ENCODE data around the gene EFNA4.
"Not testable (repeated sequence)": the region's sequence is repeated elsewhere in the genome, so short reads cannot be mapped to it uniquely, and the experiment has no call there.

EFNA4 gene

GRCh38 chr1:155116113-155116764, 52.7 kb downstream of the EFNA4 start:
- Histone ChIP-seq H3K27me3 (peaks cover 12% of the 10 kb centered on the region), H3K9me3 (no peaks in the 10 kb centered on the region), H3K4me3 (ENCODE audit: low read depth in 1 of 2, low read length in 1 of 2) (no peak overlapping the region), H3K36me3 (no peaks in the 10 kb centered on the region), H3K27ac (no peak overlapping the region), H3K4me1 (ENCODE audit: control insufficient read depth in 1 of 2, insufficient read depth in 1 of 2, low read depth in 1 of 2, low read length in 1 of 2) (no peaks in the 10 kb centered on the region)
- TF ChIP-seq, protein P1, sequence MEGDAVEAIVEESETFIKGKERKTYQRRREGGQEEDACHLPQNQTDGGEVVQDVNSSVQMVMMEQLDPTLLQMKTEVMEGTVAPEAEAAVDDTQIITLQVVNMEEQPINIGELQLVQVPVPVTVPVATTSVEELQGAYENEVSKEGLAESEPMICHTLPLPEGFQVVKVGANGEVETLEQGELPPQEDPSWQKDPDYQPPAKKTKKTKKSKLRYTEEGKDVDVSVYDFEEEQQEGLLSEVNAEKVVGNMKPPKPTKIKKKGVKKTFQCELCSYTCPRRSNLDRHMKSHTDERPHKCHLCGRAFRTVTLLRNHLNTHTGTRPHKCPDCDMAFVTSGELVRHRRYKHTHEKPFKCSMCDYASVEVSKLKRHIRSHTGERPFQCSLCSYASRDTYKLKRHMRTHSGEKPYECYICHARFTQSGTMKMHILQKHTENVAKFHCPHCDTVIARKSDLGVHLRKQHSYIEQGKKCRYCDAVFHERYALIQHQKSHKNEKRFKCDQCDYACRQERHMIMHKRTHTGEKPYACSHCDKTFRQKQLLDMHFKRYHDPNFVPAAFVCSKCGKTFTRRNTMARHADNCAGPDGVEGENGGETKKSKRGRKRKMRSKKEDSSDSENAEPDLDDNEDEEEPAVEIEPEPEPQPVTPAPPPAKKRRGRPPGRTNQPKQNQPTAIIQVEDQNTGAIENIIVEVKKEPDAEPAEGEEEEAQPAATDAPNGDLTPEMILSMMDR (IDR thresholded peaks at IDR 0.05), result no peak

GRCh38 chr1:155117610-155118009, 54.1 kb downstream of the EFNA4 start:
- Histone ChIP-seq H3K4me3 (ENCODE audit: low read depth in 1 of 2, low read length in 1 of 2) (no peak overlapping the region), H3K36me3 (no peaks in the 10 kb centered on the region), H3K4me1 (ENCODE audit: control insufficient read depth in 1 of 2, insufficient read depth in 1 of 2, low read depth in 1 of 2, low read length in 1 of 2) (no peaks in the 10 kb centered on the region), H3K9me3 (no peaks in the 10 kb centered on the region), H3K27ac (no peak overlapping the region), H3K27me3 (peaks cover 12% of the 10 kb centered on the region)
- TF ChIP-seq, protein P1 (IDR thresholded peaks at IDR 0.05), result no peak

GRCh38 chr1:155118090-155118489, 54.5 kb downstream of the EFNA4 start:
- H3K27ac ChIP-seq; H3K4me3 ChIP-seq (ENCODE audit: low read depth in 1 of 2, low read length in 1 of 2); H3K9me3 ChIP-seq; H3K4me1 ChIP-seq (ENCODE audit: control insufficient read depth in 1 of 2, insufficient read depth in 1 of 2, low read depth in 1 of 2, low read length in 1 of 2); H3K36me3 ChIP-seq: not testable (repeated sequence)
- peaks cover 12% of the 10 kb centered on the region for H3K27me3 ChIP-seq
